GM18861 (cell line): Measurements from ENCODE around the gene CSGALNACT2.
"Not testable (repeated sequence)": the region's sequence is repeated elsewhere in the genome, so short reads cannot be mapped to it uniquely, and the experiment has no call there.

ENCODE experiments used
- ATAC-seq: cut with Tn5 transposase; IDR thresholded peaks from one replicate; pipeline ENCODE4 v1.9.1; 2021; ENCODE audit not compliant: unreplicated experiment

Gene CSGALNACT2

GRCh38 chr10:43136995-43137716 lies 1.1 kb upstream of the CSGALNACT2 start:
- no peak for ATAC-seq

- no peak for ATAC-seq
Observed at GRCh38 chr10:43137717-43138020, 576 bp upstream of the CSGALNACT2 start.

GRCh38 chr10:43138757-43139241 lies 554 bp downstream of the CSGALNACT2 start:
- ATAC-seq: peak; percentile 22

GRCh38 chr10:43141421-43141820 lies 3.2 kb downstream of the CSGALNACT2 start:
- no peak for ATAC-seq

- ATAC-seq: no peak
Observed at GRCh38 chr10:43145311-43145710, 7.1 kb downstream of the CSGALNACT2 start.

GRCh38 chr10:43145936-43146335 lies 7.7 kb downstream of the CSGALNACT2 start:
- not testable (repeated sequence) for ATAC-seq

- no peak for ATAC-seq
Observed at GRCh38 chr10:43151371-43151770, 13.1 kb downstream of the CSGALNACT2 start.

- ATAC-seq: no peak
Observed at GRCh38 chr10:43153901-43154300, 15.7 kb downstream of the CSGALNACT2 start.

GRCh38 chr10:43155221-43155620 lies 17.0 kb downstream of the CSGALNACT2 start:
- ATAC-seq: no peak

GRCh38 chr10:43155741-43156140 lies 17.5 kb downstream of the CSGALNACT2 start:
- ATAC-seq: no peak

GRCh38 chr10:43156590-43157341 lies 18.5 kb downstream of the CSGALNACT2 start:
- ATAC-seq: no peak

- ATAC-seq: no peak
Observed at GRCh38 chr10:43158636-43159035, 20.4 kb downstream of the CSGALNACT2 start.

- peak; percentile 53 for ATAC-seq
Observed at GRCh38 chr10:43160046-43160920, 22.0 kb downstream of the CSGALNACT2 start.

- peak; percentile 83 for ATAC-seq
Observed at GRCh38 chr10:43160921-43161255, 22.6 kb downstream of the CSGALNACT2 start.

GRCh38 chr10:43162604-43163003 lies 24.4 kb downstream of the CSGALNACT2 start:
- no peak for ATAC-seq

GRCh38 chr10:43166207-43166879 lies 28.1 kb downstream of the CSGALNACT2 start:
- ATAC-seq: peak; percentile 36

GRCh38 chr10:43166880-43167497 lies 28.7 kb downstream of the CSGALNACT2 start:
- ATAC-seq: peak; percentile 45

- no peak for ATAC-seq
Observed at GRCh38 chr10:43167498-43167889, 29.2 kb downstream of the CSGALNACT2 start.

- ATAC-seq: no peak
Observed at GRCh38 chr10:43170491-43170890, 32.2 kb downstream of the CSGALNACT2 start.

GRCh38 chr10:43172645-43173044 lies 34.4 kb downstream of the CSGALNACT2 start:
- ATAC-seq: no peak

GRCh38 chr10:43173120-43173519 lies 34.9 kb downstream of the CSGALNACT2 start:
- no peak for ATAC-seq
